Thoracic aorta (tissue), 2 donors: Measurements from ENCODE around the gene ZIC4. TPM values are rescaled to one million over a fixed set of nuclear protein-coding genes. Genes with fewer than 3 reads are reported as not detected.

Source experiments
- ATAC-seq: fragments of 150-250 bp; one replicate; pipeline ENCODE4 v1.8.0; 2017; ENCODE audit warnings: low read depth; ENCODE audit not compliant: insufficient number of reproducible peaks, low FRiP score
- DNase-seq: peaks from one replicate; pipeline ENCODE4 v3.0.0-alpha.2; 2020; ENCODE audit warnings: low spot score
- H3K27ac ChIP-seq, 2 donors: fragments of 200-600 bp; sonication (generic); 1 replicate in 1 of 2; 2 replicates in 1 of 2; pipeline ENCODE4 v1.5.1; 2016; ENCODE audit warnings: mild to moderate bottlenecking in 2 of 2, moderate library complexity in 2 of 2
- H3K27me3 ChIP-seq: fragments of 200-600 bp; sonication (generic); replicated peaks from 2 replicates; pipeline ENCODE4 v1.6.0; 2016; ENCODE audit warnings: mild to moderate bottlenecking; ENCODE audit not compliant: insufficient read depth
- H3K36me3 ChIP-seq: fragments of 200-600 bp; sonication (generic); one replicate; pipeline ENCODE4 v1.5.1; 2016
- H3K4me1 ChIP-seq, 2 donors: fragments of 200-600 bp; sonication (generic); 1 replicate in 1 of 2; 2 replicates in 1 of 2; pipeline versions ENCODE4 v1.5.1 to v1.6.0; 2016; ENCODE audit warnings: low read depth in 2 of 2, mild to moderate bottlenecking in 1 of 2; ENCODE audit not compliant: control insufficient read depth in 1 of 2
- H3K4me3 ChIP-seq: fragments of 200-600 bp; sonication (generic); 2 replicates; pipeline ENCODE4 v1.5.1; 2016; ENCODE audit warnings: mild to moderate bottlenecking
- H3K9me3 ChIP-seq: fragments of 200-600 bp; sonication (generic); 2 replicates; pipeline ENCODE4 v1.5.1; 2016
- CTCF ChIP-seq: fragments of 200-600 bp; sonication (generic); IDR thresholded peaks from one replicate; pipeline ENCODE4 v1.5.1; 2019; ENCODE audit warnings: antibody characterized with exemption
- total RNA-seq, 2 donors: library from RNA; depleted of rRNA; stranded (reverse); fragments of >200 nt; gene quantifications; one replicate each; pipeline versions ENCODE4 v1.1.0 to v1.2.3, GENCODE V29; 2016

The ZIC4 gene
- total RNA-seq, 2 donors from 2014 or later: not detected

GRCh38 chr3:147387291-147387884 is 19.0 kb downstream of the ZIC4 start:
- ATAC-seq (no peak), DNase-seq (no peak)
- Histone ChIP-seq H3K36me3 (no peaks in the 10 kb centered on the region), H3K27ac (no peak overlapping the region), H3K27me3 (peaks cover 10% of the 10 kb centered on the region), H3K9me3 (no peaks in the 10 kb centered on the region), H3K4me3 (no peak overlapping the region), H3K4me1 (peaks cover 6 to 17% of the 10 kb centered on the region in 2 donors)
- no peak for TF ChIP-seq CTCF

GRCh38 chr3:147385059-147386012 is 21.0 kb downstream of the ZIC4 start:
- no peaks in the 10 kb centered on the region for H3K4me1 ChIP-seq
- DNase-seq (no peak), ATAC-seq (no peak)
- no peak overlapping the region for H3K4me3 ChIP-seq
- H3K27ac ChIP-seq: no peak overlapping the region
- no peaks in the 10 kb centered on the region for H3K36me3 ChIP-seq
- no peak for TF ChIP-seq CTCF
- H3K9me3 ChIP-seq: no peaks in the 10 kb centered on the region
- H3K27me3 ChIP-seq: peaks cover under 1% of the 10 kb centered on the region

- no peak for ATAC-seq
These were observed 21.9 kb downstream of the ZIC4 start for GRCh38 chr3:147384210-147385058.

GRCh38 chr3:147383617-147384016 is 22.7 kb downstream of the ZIC4 start:
- Histone ChIP-seq H3K4me1 (no peaks in the 10 kb centered on the region), H3K36me3 (no peaks in the 10 kb centered on the region), H3K4me3 (no peak overlapping the region), H3K9me3 (no peaks in the 10 kb centered on the region), H3K27ac (no peak overlapping the region), H3K27me3 (no peaks in the 10 kb centered on the region)
- DNase-seq (no peak), ATAC-seq (no peak)
- no peak for TF ChIP-seq CTCF

More at GRCh38 chr3:147384210-147385058, 21.9 kb downstream of the ZIC4 start:
- Histone ChIP-seq H3K9me3 (no peaks in the 10 kb centered on the region), H3K4me3 (no peak overlapping the region), H3K36me3 (no peaks in the 10 kb centered on the region), H3K4me1 (no peaks in the 10 kb centered on the region), H3K27me3 (no peaks in the 10 kb centered on the region), H3K27ac (no peak overlapping the region)
- TF ChIP-seq CTCF: no peak
- no peak for DNase-seq
